Activated CD4-positive, alpha-beta memory T cell treated with anti-CD3 and anti-CD28 coated beads for 36 hours (primary cell): ENCODE results near the gene CHST11. TPM values are rescaled to one million over a fixed set of nuclear protein-coding genes. Genes with fewer than 3 reads are reported as not detected.

ENCODE experiments used
- CTCF ChIA-PET: fragments of 350-600 bp; sonication (Branson Sonifier 250); formaldehyde crosslinking; loops from one replicate; lab custom pipeline; 2021; ENCODE audit warnings: antibody characterized with exemption, inconsistent platforms; lab: Charles Lee
- POLR2A ChIA-PET: fragments of 350-600 bp; sonication (Branson Sonifier 250); formaldehyde crosslinking; loops from one replicate; lab custom pipeline; 2021; ENCODE audit warnings: antibody characterized with exemption; lab: Charles Lee
- DNase-seq: peaks from one replicate; pipeline ENCODE4 v3.0.0-alpha.2; 2020
- H3K27ac Mint-ChIP-seq: one replicate; pipeline ENCODE4 v1.8.0; 2021; ENCODE audit warnings: mixed read lengths
- H3K27me3 Mint-ChIP-seq: one replicate; pipeline ENCODE4 v1.8.0; 2021; ENCODE audit warnings: mixed read lengths
- H3K36me3 Mint-ChIP-seq: one replicate; pipeline ENCODE4 v1.8.0; 2021; ENCODE audit warnings: mixed read lengths
- H3K4me1 Mint-ChIP-seq: one replicate; pipeline ENCODE4 v1.8.0; 2021; ENCODE audit warnings: low read depth, mixed read lengths
- H3K4me3 Mint-ChIP-seq: one replicate; pipeline ENCODE4 v1.8.0; 2021; ENCODE audit warnings: mild to moderate bottlenecking, mixed read lengths
- H3K9me3 Mint-ChIP-seq: one replicate; pipeline ENCODE4 v1.8.0; 2021; ENCODE audit warnings: mixed read lengths
- intact Hi-C: fragments of 100-400 bp; cut with micrococcal nuclease; formaldehyde crosslinking; loops from one replicate; pipeline ENCODE4 v1.15.1; 2023
- total RNA-seq, 2 experiments: library from RNA; stranded (reverse); gene quantifications; one replicate each; pipeline ENCODE4 v1.2.3, GENCODE V29; 2021

The CHST11 gene
- total RNA-seq, 2 experiments from 2014 or later, result 58.3 to 59.0 TPM

- H3K4me3 Mint-ChIP-seq, result no peak overlapping the region
- ChIA-PET POLR2A (interaction anchor here (0.7 kb wide), 1 partner anchor 435 kb away, joined by 4 read pairs; no protein-coding TSS in a partner anchor), CTCF (interaction anchor here (1.1 to 2.1 kb wide), 2 partner anchors 14 to 255 kb away, joined by 4 to 5 read pairs; no protein-coding TSS in a partner anchor)
- peaks cover 56% of the 10 kb centered on the region for H3K4me1 Mint-ChIP-seq
- intact Hi-C loops, result no loop called here
- peaks cover 10% of the 10 kb centered on the region for H3K9me3 Mint-ChIP-seq
- peaks cover 24% of the 10 kb centered on the region for H3K36me3 Mint-ChIP-seq
- H3K27me3 Mint-ChIP-seq, result no peaks in the 10 kb centered on the region
- no peak for DNase-seq
- H3K27ac Mint-ChIP-seq, result no peak overlapping the region
These were observed 179.7 kb downstream of the CHST11 start for GRCh38 chr12:104636496-104636895.

- Mint-ChIP-seq H3K36me3 (peaks cover 24% of the 10 kb centered on the region), H3K9me3 (peaks cover 10% of the 10 kb centered on the region), H3K27me3 (no peaks in the 10 kb centered on the region), H3K4me1 (peaks cover 54% of the 10 kb centered on the region), H3K4me3 (no peak overlapping the region), H3K27ac (no peak overlapping the region)
- ChIA-PET CTCF (interaction anchor here (1.1 to 2.1 kb wide), 2 partner anchors 15 to 256 kb away, joined by 4 to 5 read pairs; no protein-coding TSS in a partner anchor), POLR2A (no interaction called here)
- no peak for DNase-seq
- intact Hi-C loops, result no loop called here
These were observed 180.9 kb downstream of the CHST11 start for GRCh38 chr12:104637604-104638003.

DNA sequence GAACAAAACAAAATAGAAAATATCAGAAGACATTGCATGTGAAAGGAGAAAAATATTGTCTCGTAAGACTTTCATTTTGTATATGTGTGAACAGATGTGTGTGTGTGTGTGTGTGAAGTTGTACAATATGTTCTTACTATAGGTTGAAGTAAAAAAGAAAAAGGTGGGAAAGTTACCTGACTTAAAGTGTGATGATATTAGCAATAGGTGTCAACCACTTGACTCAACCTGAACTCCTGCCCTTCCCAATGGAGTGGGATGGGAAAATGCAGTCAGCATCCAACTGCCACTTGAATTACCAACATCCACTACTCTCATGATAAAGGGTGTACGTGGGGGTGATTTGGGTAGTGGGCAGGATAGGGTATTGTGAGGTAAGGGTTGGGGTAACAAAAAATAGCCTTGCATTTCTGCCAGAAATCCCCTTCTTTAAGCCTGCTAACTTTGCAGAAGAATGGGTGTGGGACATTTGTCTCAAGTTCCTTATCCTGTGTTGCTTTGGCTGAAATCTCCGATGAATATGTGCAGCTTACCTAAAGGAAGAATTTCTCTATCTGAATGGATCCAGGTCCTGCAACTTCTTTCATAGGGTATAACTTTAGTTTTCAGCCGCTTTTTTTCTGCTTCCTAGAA, 181.6 kb downstream of the CHST11 start:
- Mint-ChIP-seq H3K27me3 (no peaks in the 10 kb centered on the region), H3K36me3 (peaks cover 24% of the 10 kb centered on the region), H3K27ac (no peak overlapping the region), H3K4me1 (peaks cover 55% of the 10 kb centered on the region), H3K9me3 (peaks cover 10% of the 10 kb centered on the region), H3K4me3 (no peak overlapping the region)
- CTCF ChIA-PET, result interaction anchor here (1.0 to 2.1 kb wide), 3 partner anchors 13 to 16 kb away, joined by 3 to 4 read pairs (median 4); no protein-coding TSS in a partner anchor
- no peak for DNase-seq
- POLR2A ChIA-PET, result no interaction called here
- intact Hi-C loops, result no loop called here

DNA sequence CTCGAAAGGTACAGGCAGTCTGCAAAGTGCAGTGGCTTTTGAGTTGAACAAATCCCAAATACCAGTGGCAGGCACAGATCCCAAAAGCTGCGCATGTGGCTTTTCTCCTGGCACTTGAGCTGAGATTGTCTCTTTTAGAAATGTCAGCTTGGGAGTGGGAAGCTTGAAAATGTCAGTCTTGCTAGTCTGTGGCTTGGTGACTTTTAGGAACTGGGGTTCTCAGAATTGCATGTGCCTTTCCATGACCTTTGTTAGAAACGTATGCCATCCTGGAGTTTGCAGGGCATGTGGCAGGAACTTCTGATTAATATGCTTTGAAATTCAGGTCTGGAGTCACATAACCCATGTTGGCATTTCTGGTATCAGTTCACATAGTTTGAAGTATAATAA, 182.1 kb downstream of the CHST11 start:
- no peak overlapping the region for H3K4me3 Mint-ChIP-seq
- H3K9me3 Mint-ChIP-seq, result peaks cover 10% of the 10 kb centered on the region
- DNase-seq, result no peak
- ChIA-PET POLR2A (interaction anchor here (1.1 to 1.2 kb wide), 2 partner anchors 57 to 182 kb away, joined by 3 read pairs; partner anchors contain the start of gene CHST11), CTCF (interaction anchor here (1.0 to 1.4 kb wide), 3 partner anchors 13 to 181 kb away, joined by 3 to 4 read pairs (median 3); no protein-coding TSS in a partner anchor)
- H3K27me3 Mint-ChIP-seq, result no peaks in the 10 kb centered on the region
- peaks cover 24% of the 10 kb centered on the region for H3K36me3 Mint-ChIP-seq
- H3K27ac Mint-ChIP-seq, result no peak overlapping the region
- H3K4me1 Mint-ChIP-seq, result peaks cover 57% of the 10 kb centered on the region
- intact Hi-C loops, result no loop called here

GRCh38 chr12:104640956-104641355, 184.2 kb downstream of the CHST11 start:
- Mint-ChIP-seq H3K9me3 (peaks cover 10% of the 10 kb centered on the region), H3K27ac (no peak overlapping the region), H3K36me3 (peaks cover 21% of the 10 kb centered on the region), H3K27me3 (no peaks in the 10 kb centered on the region), H3K4me1 (peaks cover 56% of the 10 kb centered on the region), H3K4me3 (no peak overlapping the region)
- CTCF ChIA-PET, result interaction anchor here (1.0 kb wide), 1 partner anchor 1717 kb away, joined by 3 read pairs; the partner anchor contains the start of gene POLR3B
- no peak for DNase-seq
- intact Hi-C loops, result no loop called here
- POLR2A ChIA-PET, result no interaction called here

DNA sequence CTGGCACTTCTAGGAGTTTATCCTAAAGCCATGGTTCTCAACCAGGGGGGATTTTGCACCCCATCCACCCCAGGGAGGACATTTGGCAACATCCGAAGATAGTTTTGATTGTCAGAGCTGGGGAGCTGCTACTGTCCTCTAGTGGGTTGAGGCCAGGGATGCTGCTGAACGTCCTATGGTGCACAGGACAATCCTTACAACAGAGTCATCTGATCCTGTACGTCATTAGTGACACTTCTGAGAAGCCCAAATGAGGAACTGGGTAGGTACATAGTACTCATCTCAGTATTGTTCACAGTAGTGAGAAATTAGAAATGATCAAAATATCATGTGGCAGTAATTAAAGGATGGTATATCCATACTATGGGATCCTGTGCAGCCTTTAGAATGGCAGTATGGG, 185.1 kb downstream of the CHST11 start:
- intact Hi-C loops, result no loop called here
- peaks cover 12% of the 10 kb centered on the region for H3K9me3 Mint-ChIP-seq
- no peak overlapping the region for H3K27ac Mint-ChIP-seq
- POLR2A ChIA-PET, result no interaction called here
- no peak for DNase-seq
- H3K27me3 Mint-ChIP-seq, result no peaks in the 10 kb centered on the region
- H3K4me1 Mint-ChIP-seq, result peaks cover 52% of the 10 kb centered on the region
- no peak overlapping the region for H3K4me3 Mint-ChIP-seq
- CTCF ChIA-PET, result interaction anchor here (1.0 kb wide), 1 partner anchor 1716 kb away, joined by 3 read pairs; the partner anchor contains the start of gene POLR3B
- peaks cover 28% of the 10 kb centered on the region for H3K36me3 Mint-ChIP-seq

GRCh38 chr12:104643093-104643818, 186.5 kb downstream of the CHST11 start:
- Mint-ChIP-seq H3K4me3 (no peak overlapping the region), H3K27me3 (no peaks in the 10 kb centered on the region), H3K4me1 (peaks cover 51% of the 10 kb centered on the region), H3K9me3 (peaks cover 12% of the 10 kb centered on the region), H3K27ac (peak overlapping the region; percentile 15), H3K36me3 (peaks cover 31% of the 10 kb centered on the region)
- POLR2A ChIA-PET, result no interaction called here
- CTCF ChIA-PET, result no interaction called here
- intact Hi-C loops, result no loop called here
- no peak for DNase-seq

- CTCF ChIA-PET, result no interaction called here
- Mint-ChIP-seq H3K4me3 (no peak overlapping the region), H3K27me3 (no peaks in the 10 kb centered on the region), H3K27ac (peak overlapping the region; percentile 15), H3K9me3 (peaks cover 12% of the 10 kb centered on the region), H3K4me1 (peaks cover 49% of the 10 kb centered on the region), H3K36me3 (peaks cover 31% of the 10 kb centered on the region)
- POLR2A ChIA-PET, result no interaction called here
- DNase-seq, result peak; percentile 16
- intact Hi-C loops, result no loop called here
These were observed 187.3 kb downstream of the CHST11 start for GRCh38 chr12:104643819-104644669.

- Mint-ChIP-seq H3K27me3 (no peaks in the 10 kb centered on the region), H3K27ac (peak overlapping the region; percentile 35), H3K36me3 (peaks cover 13% of the 10 kb centered on the region), H3K9me3 (peaks cover 2% of the 10 kb centered on the region), H3K4me3 (no peak overlapping the region), H3K4me1 (peaks cover 35% of the 10 kb centered on the region)
- POLR2A ChIA-PET, result no interaction called here
- no peak for DNase-seq
- CTCF ChIA-PET, result interaction anchor here (0.7 to 1.1 kb wide), 2 partner anchors 11 to 81 kb away, joined by 3 to 4 read pairs; no protein-coding TSS in a partner anchor
- intact Hi-C loops, result no loop called here
These were observed 192.0 kb downstream of the CHST11 start for GRCh38 chr12:104648756-104649155.

DNA sequence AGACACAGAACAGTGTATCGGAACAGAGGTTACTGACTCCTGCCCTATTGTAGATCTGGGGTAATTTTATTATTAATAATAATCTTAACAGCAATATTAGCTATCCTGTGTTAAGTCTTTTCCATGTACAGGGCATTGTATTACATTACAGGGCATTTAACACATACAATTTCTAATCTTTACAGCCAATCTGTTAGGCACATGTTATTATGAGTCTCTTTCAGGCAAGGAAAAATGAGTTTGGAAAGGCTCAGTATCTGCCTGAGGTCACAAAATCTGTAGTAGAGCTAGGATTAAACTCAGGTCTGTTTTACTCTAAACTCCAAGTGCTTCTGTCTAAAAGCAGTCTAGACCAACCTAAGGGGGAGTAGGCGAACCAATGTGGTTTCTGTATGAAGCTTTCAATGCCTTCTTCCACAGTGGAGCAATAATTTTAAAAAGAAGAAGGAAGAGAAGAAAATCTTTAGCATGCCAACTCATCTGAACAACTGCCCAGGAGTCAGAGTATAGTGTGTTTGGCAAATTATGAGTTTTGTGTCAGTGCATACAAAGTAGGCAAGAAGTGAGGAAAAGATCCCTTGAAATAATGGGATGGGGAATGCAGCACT, 192.6 kb downstream of the CHST11 start:
- DNase-seq, result no peak
- H3K27me3 Mint-ChIP-seq, result no peaks in the 10 kb centered on the region
- intact Hi-C loops, result no loop called here
- no peak overlapping the region for H3K4me3 Mint-ChIP-seq
- H3K36me3 Mint-ChIP-seq, result peaks cover 13% of the 10 kb centered on the region
- H3K9me3 Mint-ChIP-seq, result peaks cover 2% of the 10 kb centered on the region
- peaks cover 34% of the 10 kb centered on the region for H3K4me1 Mint-ChIP-seq
- ChIA-PET CTCF (interaction anchor here (0.7 kb wide), 1 partner anchor 81 kb away, joined by 3 read pairs; no protein-coding TSS in a partner anchor), POLR2A (no interaction called here)
- H3K27ac Mint-ChIP-seq, result no peak overlapping the region

DNA sequence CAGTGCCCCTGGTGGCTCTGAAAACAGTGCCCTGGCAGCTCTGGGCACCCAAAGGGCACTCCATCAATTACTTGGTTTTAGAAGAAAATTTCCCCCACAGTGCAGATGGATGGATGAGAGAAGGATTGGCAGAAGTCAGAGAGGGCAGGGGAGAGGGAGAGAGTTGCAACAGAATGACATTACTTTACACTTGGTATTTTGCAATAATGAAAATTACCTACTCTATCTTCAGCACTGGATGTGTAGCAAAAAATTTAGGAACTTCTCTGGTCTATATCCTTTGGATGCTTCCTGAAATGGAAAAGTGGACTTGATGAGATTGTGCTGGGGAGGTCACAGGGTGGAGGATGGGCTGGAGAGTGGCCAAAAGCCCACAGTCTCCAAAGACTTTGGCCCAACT, 193.2 kb downstream of the CHST11 start:
- Mint-ChIP-seq H3K36me3 (peaks cover 13% of the 10 kb centered on the region), H3K4me3 (no peak overlapping the region), H3K4me1 (peaks cover 33% of the 10 kb centered on the region), H3K27me3 (no peaks in the 10 kb centered on the region), H3K9me3 (peaks cover 2% of the 10 kb centered on the region), H3K27ac (no peak overlapping the region)
- CTCF ChIA-PET, result no interaction called here
- intact Hi-C loops, result no loop called here
- DNase-seq, result no peak
- POLR2A ChIA-PET, result no interaction called here
